CD4-positive, CD25-positive, alpha-beta regulatory T cell (primary cell): ENCODE data around the gene PCDH12. TPM values are rescaled to one million over a fixed set of nuclear protein-coding genes. Genes with fewer than 3 reads are reported as not detected.
A peak's percentile ranks its signal among the peaks of the same experiment; 100 is the strongest.

Experiments
- ATAC-seq, 2 donors: fragments of 150-1000 bp; cut with Tn5 transposase; one replicate each; pipeline ENCODE4 v1.10.0; 2021; ENCODE audit warnings: low read depth in 2 of 2, moderate number of reproducible peaks in 2 of 2, moderate library complexity in 1 of 2
- DNase-seq, 3 donors: peaks; one replicate each; pipeline versions ENCODE4 v3.0.0 to v3.0.0-alpha.2; 2012 to 2022; ENCODE audit warnings: mixed read lengths in 1 of 3
- H3K27ac ChIP-seq: one replicate; pipeline ENCODE4 v1.7.0; 2013; ENCODE audit warnings: mild to moderate bottlenecking, low read length; ENCODE audit not compliant: insufficient read depth, poor library complexity, severe bottlenecking
- H3K27me3 ChIP-seq: one replicate; pipeline ENCODE4 v1.7.0; 2013; ENCODE audit warnings: low read length; ENCODE audit not compliant: control insufficient read depth, insufficient read depth
- H3K36me3 ChIP-seq: one replicate; pipeline ENCODE4 v1.7.0; 2013; ENCODE audit warnings: mild to moderate bottlenecking, low read length, moderate library complexity; ENCODE audit not compliant: control insufficient read depth, insufficient read depth
- H3K4me1 ChIP-seq: 2 replicates; pipeline ENCODE4 v1.7.0; 2013; ENCODE audit warnings: mild to moderate bottlenecking, low read length; ENCODE audit not compliant: insufficient read depth, control insufficient read depth, poor library complexity, severe bottlenecking
- H3K4me3 ChIP-seq: one replicate; pipeline ENCODE4 v1.7.0; 2013; ENCODE audit warnings: low read depth, mild to moderate bottlenecking, low read length, moderate library complexity
- H3K9me3 ChIP-seq, 2 experiments: 1 replicate in 1 of 2; 2 replicates in 1 of 2; pipeline ENCODE4 v1.7.0; 2013; ENCODE audit warnings: low read length in 2 of 2, mild to moderate bottlenecking in 1 of 2, moderate library complexity in 1 of 2; ENCODE audit not compliant: control insufficient read depth in 2 of 2
- H3K27ac Mint-ChIP-seq, 3 donors: one replicate each; pipeline ENCODE4 v1.8.0; 2020 to 2022; ENCODE audit warnings: mild to moderate bottlenecking in 3 of 3, mixed read lengths in 3 of 3, moderate library complexity in 2 of 3
- H3K27me3 Mint-ChIP-seq: one replicate; pipeline ENCODE4 v1.8.0; 2022; ENCODE audit warnings: mild to moderate bottlenecking, mixed read lengths
- H3K36me3 Mint-ChIP-seq: one replicate; pipeline ENCODE4 v1.8.0; 2020; ENCODE audit warnings: mixed read lengths
- H3K4me1 Mint-ChIP-seq, 4 donors: one replicate each; pipeline ENCODE4 v1.8.0; 2020 to 2022; ENCODE audit warnings: mixed read lengths in 4 of 4, mild to moderate bottlenecking in 1 of 4
- H3K4me3 Mint-ChIP-seq, 4 donors: one replicate each; pipeline ENCODE4 v1.8.0; 2020 to 2022; ENCODE audit warnings: mild to moderate bottlenecking in 4 of 4, mixed read lengths in 4 of 4, moderate library complexity in 3 of 4
- H3K9me3 Mint-ChIP-seq, 7 donors: one replicate each; pipeline ENCODE4 v1.8.0; 2020 to 2022; ENCODE audit warnings: mixed read lengths in 7 of 7, mild to moderate bottlenecking in 3 of 7, moderate library complexity in 2 of 7
- polyA plus RNA-seq, 4 donors: library from polyadenylated mRNA; unstranded; fragments of 300-500 nt; fragmentation: Illumina TruSeq; gene quantifications; one replicate each; pipeline ENCODE4 v1.2.3, GENCODE V29; 2021
- total RNA-seq: library from RNA; stranded (reverse); gene quantifications from one replicate; pipeline ENCODE4 v1.2.3, GENCODE V29; 2022

PCDH12 gene
- total and polyA plus RNA-seq, 5 donors from 2014 or later = 0.12 to 0.33 (median 0.20) TPM; not detected in 1

DNA sequence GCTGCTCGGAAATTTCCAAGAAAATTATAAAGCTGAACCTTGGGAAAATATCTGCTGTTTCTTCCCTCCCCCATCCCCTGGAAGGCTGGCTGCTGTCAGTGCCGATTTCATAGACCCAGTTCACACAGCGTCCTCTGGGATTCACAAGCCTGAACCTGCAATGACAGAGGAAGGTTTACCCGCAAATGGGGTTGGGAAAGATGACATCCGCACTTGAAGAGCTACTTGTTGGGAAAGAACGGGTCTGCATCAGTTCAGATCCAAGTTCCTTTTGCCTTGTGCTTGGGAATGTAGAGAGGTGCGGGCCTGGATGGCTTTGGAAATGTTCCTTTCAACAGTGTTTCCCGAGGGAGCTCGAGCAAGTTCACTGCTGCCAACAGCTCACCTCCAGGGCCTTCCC lies 13.9 kb downstream of the PCDH12 start:
- peaks cover 0 to 5% (median 2%) of the 10 kb centered on the region in 4 donors for H3K4me1 Mint-ChIP-seq
- H3K36me3 Mint-ChIP-seq = peaks cover 11% of the 10 kb centered on the region
- H3K27ac Mint-ChIP-seq = peak overlapping the region in 1 of 3 donors; percentile 65
- Histone ChIP-seq H3K27me3 (no peaks in the 10 kb centered on the region), H3K4me3 (no peak overlapping the region), H3K4me1 (no peaks in the 10 kb centered on the region), H3K36me3 (peaks cover 10% of the 10 kb centered on the region), H3K27ac (no peak overlapping the region), H3K9me3 (no peaks in the 10 kb centered on the region)
- no peaks in the 10 kb centered on the region for H3K9me3 Mint-ChIP-seq
- DNase-seq (no peak), ATAC-seq (no peak)
- no peak overlapping the region for H3K4me3 Mint-ChIP-seq
- no peaks in the 10 kb centered on the region for H3K27me3 Mint-ChIP-seq

GRCh38 chr5:141942185-141942857 lies 15.7 kb downstream of the PCDH12 start:
- DNase-seq (no peak), ATAC-seq (no peak)
- H3K4me1 ChIP-seq = no peaks in the 10 kb centered on the region
- Mint-ChIP-seq H3K9me3 (no peaks in the 10 kb centered on the region), H3K4me1 (peaks cover 0 to 5% (median 2%) of the 10 kb centered on the region in 4 donors), H3K4me3 (no peak overlapping the region), H3K27me3 (no peaks in the 10 kb centered on the region), H3K27ac (peak overlapping the region; percentile 55 to 73 (median 65)), H3K36me3 (peaks cover 16% of the 10 kb centered on the region)
- H3K9me3 ChIP-seq = no peaks in the 10 kb centered on the region
- no peak overlapping the region for H3K27ac ChIP-seq
- H3K4me3 ChIP-seq = no peak overlapping the region
- H3K36me3 ChIP-seq = peaks cover 23% of the 10 kb centered on the region
- no peaks in the 10 kb centered on the region for H3K27me3 ChIP-seq

- H3K27ac Mint-ChIP-seq = peak overlapping the region; percentile 55 to 73 (median 65)
- Histone ChIP-seq H3K4me3 (no peak overlapping the region), H3K36me3 (peaks cover 29% of the 10 kb centered on the region), H3K27ac (no peak overlapping the region), H3K9me3 (no peaks in the 10 kb centered on the region), H3K4me1 (no peaks in the 10 kb centered on the region), H3K27me3 (no peaks in the 10 kb centered on the region)
- H3K9me3 Mint-ChIP-seq = no peaks in the 10 kb centered on the region
- H3K4me3 Mint-ChIP-seq = no peak overlapping the region
- peaks cover 16% of the 10 kb centered on the region for H3K36me3 Mint-ChIP-seq
- no peaks in the 10 kb centered on the region for H3K27me3 Mint-ChIP-seq
- ATAC-seq (no peak), DNase-seq (no peak)
- H3K4me1 Mint-ChIP-seq = peaks cover 0 to 5% (median 2%) of the 10 kb centered on the region in 4 donors
Observed at GRCh38 chr5:141941779-141942178, 16.2 kb downstream of the PCDH12 start.

DNA sequence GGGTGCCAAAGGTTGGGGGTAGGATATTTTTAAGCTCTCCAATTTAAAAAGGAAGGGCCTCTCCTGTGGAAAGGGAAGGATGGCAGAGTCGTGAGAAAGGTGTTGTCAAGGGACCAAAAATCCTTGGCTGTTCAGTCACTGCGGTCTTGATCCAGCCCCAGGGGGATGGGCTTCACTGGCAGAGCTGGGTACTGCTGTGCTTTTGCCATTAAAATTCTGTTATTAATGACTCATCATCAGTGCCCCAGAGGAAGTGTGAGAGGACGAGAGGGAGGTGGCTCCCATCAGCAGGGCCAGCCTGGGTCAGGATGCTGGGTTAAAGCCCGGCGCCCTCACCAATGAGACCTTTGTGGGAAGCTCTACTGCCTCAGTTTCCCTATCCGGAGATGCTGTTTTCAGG lies 16.7 kb downstream of the PCDH12 start:
- peaks cover 16% of the 10 kb centered on the region for H3K36me3 Mint-ChIP-seq
- H3K27ac Mint-ChIP-seq = peak overlapping the region in 2 of 3 donors; percentile 57 to 76

GRCh38 chr5:141940695-141941271 lies 17.2 kb downstream of the PCDH12 start:
- Histone ChIP-seq H3K4me1 (no peaks in the 10 kb centered on the region), H3K4me3 (no peak overlapping the region), H3K27me3 (no peaks in the 10 kb centered on the region), H3K36me3 (peaks cover 39% of the 10 kb centered on the region), H3K27ac (no peak overlapping the region), H3K9me3 (no peaks in the 10 kb centered on the region)
- H3K36me3 Mint-ChIP-seq = peaks cover 20% of the 10 kb centered on the region
- H3K4me1 Mint-ChIP-seq = peaks cover 0 to 8% (median 2%) of the 10 kb centered on the region in 4 donors
- H3K4me3 Mint-ChIP-seq = no peak overlapping the region
- DNase-seq (no peak), ATAC-seq (no peak)
- H3K27me3 Mint-ChIP-seq = no peaks in the 10 kb centered on the region
- H3K9me3 Mint-ChIP-seq = no peaks in the 10 kb centered on the region
- peak overlapping the region in 2 of 3 donors; percentile 57 to 76 for H3K27ac Mint-ChIP-seq

More for the DNA sequence above, 16.7 kb downstream of the PCDH12 start:
- peaks cover 33% of the 10 kb centered on the region for H3K36me3 ChIP-seq
- DNase-seq = no peak
- Mint-ChIP-seq H3K4me1 (peaks cover 0 to 5% (median 2%) of the 10 kb centered on the region in 4 donors), H3K4me3 (no peak overlapping the region), H3K27me3 (no peaks in the 10 kb centered on the region), H3K9me3 (no peaks in the 10 kb centered on the region)
- no peaks in the 10 kb centered on the region for H3K9me3 ChIP-seq
- no peak for ATAC-seq
- no peak overlapping the region for H3K4me3 ChIP-seq
- H3K27ac ChIP-seq = no peak overlapping the region
- no peaks in the 10 kb centered on the region for H3K4me1 ChIP-seq
- H3K27me3 ChIP-seq = no peaks in the 10 kb centered on the region

GRCh38 chr5:141935538-141935937 lies 22.5 kb downstream of the PCDH12 start:
- Histone ChIP-seq H3K36me3 (peaks cover 82% of the 10 kb centered on the region), H3K27me3 (no peaks in the 10 kb centered on the region), H3K27ac (no peak overlapping the region), H3K4me1 (no peaks in the 10 kb centered on the region), H3K9me3 (no peaks in the 10 kb centered on the region), H3K4me3 (no peak overlapping the region)
- no peak for ATAC-seq
- Mint-ChIP-seq H3K27ac (peak overlapping the region in 1 of 3 donors; percentile 24), H3K4me3 (no peak overlapping the region), H3K36me3 (peaks cover 49% of the 10 kb centered on the region), H3K27me3 (no peaks in the 10 kb centered on the region), H3K4me1 (peaks cover 4 to 13% (median 6%) of the 10 kb centered on the region in 4 donors), H3K9me3 (no peaks in the 10 kb centered on the region)
- DNase-seq = no peak

- H3K27ac Mint-ChIP-seq = no peak overlapping the region
- H3K27ac ChIP-seq = no peak overlapping the region
- peaks cover 92% of the 10 kb centered on the region for H3K36me3 ChIP-seq
- H3K36me3 Mint-ChIP-seq = peaks cover 41% of the 10 kb centered on the region
- peaks cover 4 to 13% (median 6%) of the 10 kb centered on the region in 4 donors for H3K4me1 Mint-ChIP-seq
- H3K27me3 Mint-ChIP-seq = no peaks in the 10 kb centered on the region
- H3K9me3 Mint-ChIP-seq = no peaks in the 10 kb centered on the region
- no peak overlapping the region for H3K4me3 Mint-ChIP-seq
- no peaks in the 10 kb centered on the region for H3K9me3 ChIP-seq
- no peaks in the 10 kb centered on the region for H3K27me3 ChIP-seq
- no peak for DNase-seq
- no peak overlapping the region for H3K4me3 ChIP-seq
- H3K4me1 ChIP-seq = no peaks in the 10 kb centered on the region
- ATAC-seq = no peak
Observed at GRCh38 chr5:141934099-141934844, 23.7 kb downstream of the PCDH12 start.
